GM18909 (cell line): ENCODE results near the gene GID8.

ENCODE experiments used
- ATAC-seq: cut with Tn5 transposase; IDR thresholded peaks from one replicate; pipeline ENCODE4 v1.9.1; 2021; ENCODE audit warnings: mild to moderate bottlenecking; ENCODE audit not compliant: unreplicated experiment, poor library complexity

Gene GID8

GRCh38 chr20:62901891-62902290 lies 36.1 kb upstream of the GID8 start:
- no peak for ATAC-seq

- ATAC-seq = no peak
Measured at GRCh38 chr20:62902926-62903615, 34.9 kb upstream of the GID8 start.

- no peak for ATAC-seq
Measured at GRCh38 chr20:62905536-62906117, 32.3 kb upstream of the GID8 start.

GRCh38 chr20:62906209-62906608 lies 31.7 kb upstream of the GID8 start:
- ATAC-seq = no peak

DNA sequence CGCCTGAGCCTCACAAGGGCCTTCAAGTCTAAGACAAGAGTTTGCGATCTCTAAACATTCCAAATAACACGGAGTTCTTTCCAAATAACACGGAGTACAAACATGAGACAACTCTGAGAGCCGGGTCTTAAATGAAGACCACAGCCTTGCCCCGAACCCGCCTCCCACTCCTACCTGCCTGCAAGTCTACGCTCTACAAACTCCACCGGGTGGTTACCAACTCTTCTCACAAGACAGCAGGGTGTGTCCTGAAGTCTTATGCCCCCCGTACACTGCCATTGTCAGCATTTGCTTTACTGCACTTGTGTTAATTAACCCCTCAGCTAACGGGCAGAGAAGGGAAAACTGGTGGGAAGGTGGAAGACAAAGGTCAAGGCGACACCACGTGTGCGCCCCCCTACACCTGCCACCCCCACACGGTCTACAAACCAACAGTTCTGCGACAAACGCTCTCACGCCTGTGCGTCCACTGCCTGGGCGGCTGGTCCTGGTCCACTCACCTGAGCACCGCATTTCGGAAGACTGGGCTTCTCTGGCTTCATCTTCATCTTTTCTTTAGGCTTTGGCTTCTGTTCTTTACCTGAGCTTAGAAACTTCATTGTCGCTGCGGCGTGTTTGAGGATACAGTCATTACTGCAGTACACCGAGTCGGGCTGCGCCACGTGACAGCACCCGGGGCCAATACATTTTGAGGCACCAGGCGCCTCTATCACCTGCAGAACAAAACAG lies 31.1 kb upstream of the GID8 start:
- ATAC-seq = no peak

DNA sequence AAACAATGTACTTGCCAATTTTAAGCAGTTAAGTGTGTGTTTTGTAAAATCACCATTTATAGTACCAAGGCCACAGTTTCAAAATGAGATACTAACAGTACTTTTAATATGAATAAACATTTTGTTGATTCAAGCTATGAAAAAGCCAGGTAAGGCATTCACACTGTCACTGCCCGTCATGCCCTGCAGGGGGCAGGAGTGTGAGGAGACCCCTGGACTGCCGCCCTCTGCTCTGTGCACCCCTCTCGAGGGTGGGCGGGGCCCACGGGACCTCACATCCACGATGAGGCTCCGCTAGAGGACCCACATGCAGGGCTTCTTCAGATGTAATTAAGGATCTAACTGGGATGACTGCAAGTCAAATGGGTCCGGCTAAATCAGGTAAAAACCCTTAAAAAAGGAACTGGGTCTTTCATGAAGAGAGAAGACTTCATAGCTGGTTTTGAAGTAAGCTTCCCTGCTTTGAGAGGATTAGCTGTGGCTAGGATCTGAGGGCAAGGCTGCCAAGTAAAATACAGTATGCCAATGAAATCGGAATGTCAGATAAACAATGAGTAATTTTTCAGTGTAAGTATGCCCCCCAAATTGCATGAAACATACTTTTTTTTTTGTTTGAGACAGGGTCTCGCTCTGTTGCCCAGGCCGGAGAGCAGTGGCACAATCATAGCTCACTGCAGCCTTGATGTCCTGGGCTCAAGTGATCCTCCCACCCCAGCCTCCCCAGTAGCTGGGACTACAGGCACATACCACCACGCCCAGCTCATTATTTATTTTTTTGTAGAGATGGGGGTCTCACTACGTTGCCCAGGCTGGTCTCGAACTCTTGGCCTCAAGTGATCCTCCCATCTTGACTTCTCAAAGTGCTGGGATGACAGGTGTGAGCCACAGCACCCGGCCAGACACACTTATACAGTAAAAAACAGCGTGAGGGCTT lies 30.3 kb upstream of the GID8 start:
- no peak for ATAC-seq

- ATAC-seq = no peak
Measured at GRCh38 chr20:62908971-62909791, 28.8 kb upstream of the GID8 start.

DNA sequence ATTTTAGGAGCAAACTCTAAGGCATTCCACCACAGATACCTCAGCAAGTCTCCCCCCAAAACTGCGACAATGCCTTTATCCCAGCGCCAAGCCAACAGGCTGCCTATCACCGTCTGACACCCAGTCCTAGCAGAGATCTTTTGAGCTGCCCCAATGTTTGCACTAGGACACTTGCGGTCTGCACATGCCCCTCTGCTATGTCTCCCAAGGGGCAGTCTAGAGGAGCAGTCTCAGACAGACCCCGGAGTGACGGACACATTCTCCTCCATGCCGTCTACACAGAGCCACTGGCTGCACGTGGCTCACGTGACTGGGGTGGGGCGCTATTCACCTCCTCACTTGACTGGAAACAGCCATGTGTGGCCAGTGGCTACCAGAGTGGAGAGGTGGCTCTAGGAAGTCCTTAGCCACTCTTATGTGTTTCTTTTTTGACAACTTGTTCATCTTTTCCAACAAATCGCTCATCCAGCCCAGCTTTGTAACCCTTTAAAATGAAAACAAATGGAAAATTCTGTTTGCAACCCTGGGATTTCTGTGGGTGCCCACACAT lies 27.7 kb upstream of the GID8 start:
- ATAC-seq = no peak

- no peak for ATAC-seq
Measured at GRCh38 chr20:62910777-62911497, 27.0 kb upstream of the GID8 start.

GRCh38 chr20:62911701-62912280 lies 26.2 kb upstream of the GID8 start:
- no peak for ATAC-seq

DNA sequence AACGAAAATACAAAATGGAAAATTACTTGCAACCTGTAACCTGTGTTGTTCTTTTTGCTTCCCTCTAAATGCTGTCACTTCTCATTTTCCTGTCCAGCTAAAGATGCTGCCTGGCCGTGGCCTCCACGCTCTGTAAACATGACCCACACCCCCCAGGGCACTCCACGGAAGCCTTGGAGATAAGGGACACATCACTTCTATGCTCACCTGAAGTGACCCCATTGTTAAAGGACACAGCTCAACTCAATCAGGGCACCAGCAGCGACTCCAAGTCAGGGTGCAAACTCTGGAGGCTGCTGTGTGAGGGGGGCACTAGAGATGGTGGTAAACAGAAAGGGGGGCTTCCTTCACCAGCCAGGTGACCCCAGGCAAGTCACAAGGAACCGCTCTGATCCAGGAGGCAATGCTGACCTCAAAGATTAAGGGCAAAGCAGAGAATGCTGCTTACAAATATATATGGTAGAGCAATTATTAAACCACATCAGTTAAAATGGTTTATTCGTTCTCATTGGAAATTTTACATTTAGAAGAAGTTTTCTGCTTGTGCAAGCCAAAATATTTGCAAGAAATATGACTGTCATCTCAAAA lies 24.8 kb upstream of the GID8 start:
- ATAC-seq = no peak

DNA sequence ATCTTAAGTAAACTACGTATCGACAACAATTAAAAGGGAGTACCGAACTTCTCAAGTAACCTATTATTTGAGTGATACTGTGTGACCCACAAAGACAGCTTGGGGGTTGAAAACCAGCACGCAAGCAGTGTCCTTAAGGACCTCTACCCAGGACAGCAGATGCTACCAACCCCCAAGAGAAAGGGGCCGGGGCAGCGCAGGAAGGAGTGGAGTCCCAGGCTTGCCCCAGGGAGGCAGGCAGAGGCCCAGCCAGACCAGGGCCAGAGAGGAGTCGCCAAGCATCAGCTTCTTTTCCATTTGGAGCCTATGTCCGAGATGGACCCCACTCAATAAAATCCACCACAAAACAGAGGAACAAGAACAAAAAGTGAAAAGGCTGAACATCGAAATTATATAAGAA lies 23.5 kb upstream of the GID8 start:
- no peak for ATAC-seq

DNA sequence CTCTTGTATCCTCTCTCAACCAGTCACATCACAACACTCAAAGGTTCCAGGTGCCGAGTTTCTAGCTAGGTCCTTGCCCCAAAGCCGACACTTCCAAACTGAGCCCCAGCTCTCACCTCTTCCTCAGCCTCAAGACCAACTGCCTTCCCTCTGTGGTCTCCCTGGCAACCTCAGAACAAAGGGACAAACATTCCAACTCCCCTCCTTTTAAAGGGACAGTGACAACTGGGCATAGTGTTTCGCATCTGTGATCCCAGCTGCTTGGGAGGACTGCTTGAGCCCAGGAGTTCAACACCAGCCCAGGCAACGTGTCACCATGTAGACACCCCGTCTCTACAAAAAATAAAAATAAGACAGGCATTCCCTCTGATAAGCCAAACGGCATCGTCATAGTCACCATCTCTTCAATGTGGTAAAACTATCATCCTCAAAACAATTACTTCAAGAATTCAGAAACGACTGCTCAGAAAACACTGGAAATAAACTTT lies 22.9 kb upstream of the GID8 start:
- no peak for ATAC-seq

DNA sequence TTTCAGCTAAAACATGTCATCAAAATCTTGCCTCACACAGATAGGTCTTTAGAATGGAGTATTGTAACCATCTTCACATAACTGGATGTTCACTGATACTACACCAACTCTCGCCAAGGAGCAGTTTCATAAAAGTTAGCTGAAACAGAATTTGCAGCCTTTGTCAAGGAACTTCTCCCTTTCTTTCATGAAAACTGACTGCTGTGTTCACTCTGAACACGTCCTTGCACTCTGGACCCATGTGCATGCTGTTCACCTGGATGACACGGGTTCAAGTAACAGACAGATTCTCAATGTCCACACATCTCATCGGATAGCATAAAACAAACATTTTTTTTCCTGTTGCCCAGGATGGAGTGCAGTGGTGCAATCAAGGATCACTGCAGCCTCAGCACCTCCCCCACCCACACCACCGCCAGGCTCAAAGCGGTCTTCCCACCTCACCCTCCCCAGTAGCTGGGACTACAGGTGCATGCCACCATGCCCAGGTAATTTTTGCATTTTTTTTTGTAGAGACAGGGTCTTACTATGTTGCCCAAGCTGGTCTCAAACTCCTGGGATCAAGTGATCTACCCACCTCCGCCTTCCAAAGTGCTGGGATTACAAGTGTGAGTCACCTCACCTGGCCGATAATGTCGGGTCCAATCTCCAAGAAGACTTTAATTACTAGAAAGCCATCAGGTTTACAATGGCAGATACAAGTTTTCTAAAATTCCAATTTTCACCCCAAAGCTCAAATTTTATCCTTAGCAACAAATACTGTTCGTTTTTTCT lies 21.1 kb upstream of the GID8 start:
- ATAC-seq = no peak

GRCh38 chr20:62917720-62918119 lies 20.2 kb upstream of the GID8 start:
- ATAC-seq = no peak

DNA sequence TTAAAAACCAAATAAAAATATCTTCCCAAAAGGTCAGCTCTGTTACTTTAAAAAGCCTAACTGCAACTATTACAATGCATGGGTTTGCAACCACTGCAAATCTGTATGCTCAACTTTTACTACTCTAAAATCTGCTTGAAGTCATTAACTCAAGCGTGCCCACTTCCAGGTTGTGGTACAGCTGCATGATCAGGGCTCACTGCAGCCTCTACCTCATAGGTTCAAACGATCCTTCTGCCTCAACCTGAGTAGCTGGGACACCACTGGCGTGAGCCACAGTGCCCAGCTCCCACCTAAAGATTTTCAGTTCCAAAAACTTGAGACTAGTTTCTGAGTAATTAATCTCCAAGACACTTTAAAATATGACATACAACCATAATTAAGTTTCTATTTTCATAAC lies 19.8 kb upstream of the GID8 start:
- ATAC-seq = no peak

- ATAC-seq = no peak
Measured at GRCh38 chr20:62918831-62919230, 19.1 kb upstream of the GID8 start.
